Endothelial cell of umbilical vein (primary cell): ENCODE results near the gene SGSM1. TPM values are rescaled to one million over a fixed set of nuclear protein-coding genes. Genes with fewer than 3 reads are reported as not detected.

Experiments used
- BruUV-seq: library from RNA; stranded (reverse); fragments of 400-500 nt; replicated peaks from 2 replicates; lab custom pipeline; 2021; lab: Mats Ljungman, UMichigan
- CTCF ChIA-PET: fragments of 300-600, 350-600 bp; sonication (Branson Sonifier 250); formaldehyde crosslinking; loops from one replicate; lab custom pipeline; 2021; ENCODE audit warnings: antibody characterized with exemption, inconsistent platforms; lab: Charles Lee
- POLR2A ChIA-PET: fragments of 300-600, 350-600 bp; sonication (Branson Sonifier 250); formaldehyde crosslinking; loops from one replicate; lab custom pipeline; 2021; ENCODE audit warnings: antibody characterized with exemption, inconsistent platforms; lab: Charles Lee
- DNase-seq: peaks from one replicate; pipeline ENCODE4 v3.0.0-alpha.2; 2011; ENCODE audit warnings: low read depth, low spot score
- FAIRE-seq: peaks from 2 replicates; lab custom pipeline; 2011; peaks lifted over from hg19 to GRCh38; lab: Jason Lieb, UNC
- H2AFZ ChIP-seq: 2 replicates; pipeline ENCODE4 v1.6.0; 2012; ENCODE audit warnings: low read depth, low read length, control low read depth, inconsistent platforms
- H3K27ac ChIP-seq: 2 replicates; pipeline ENCODE4 v1.5.1; 2011; ENCODE audit warnings: low read depth, mild to moderate bottlenecking, control low read depth, low read length, moderate library complexity; ENCODE audit not compliant: insufficient read depth
- H3K27me3 ChIP-seq, 2 experiments: 2 replicates each; pipeline versions ENCODE4 v1.6.0 to v1.6.1; 2011; ENCODE audit warnings: low read length in 2 of 2, mixed read lengths in 1 of 2; ENCODE audit not compliant: control insufficient read depth in 2 of 2, insufficient read depth in 2 of 2
- H3K36me3 ChIP-seq, 2 experiments: 2 replicates in 1 of 2; 3 replicates in 1 of 2; pipeline ENCODE4 v1.5.1; 2011; ENCODE audit warnings: low read length in 2 of 2, mild to moderate bottlenecking in 1 of 2, moderate library complexity in 1 of 2; ENCODE audit not compliant: control insufficient read depth in 2 of 2, insufficient read depth in 2 of 2; ENCODE audit errors: extremely low read depth in 1 of 2
- H3K4me1 ChIP-seq: 3 replicates; pipeline ENCODE4 v1.5.1; 2011; ENCODE audit warnings: mild to moderate bottlenecking, low read length; ENCODE audit not compliant: control insufficient read depth, insufficient read depth; ENCODE audit errors: extremely low read depth
- H3K4me2 ChIP-seq: 2 replicates; pipeline ENCODE4 v1.6.1; 2011; ENCODE audit warnings: low read length, control low read depth, mixed read lengths; ENCODE audit not compliant: insufficient read depth
- H3K4me3 ChIP-seq, 3 experiments: fragments of 200-600 bp in 1 of 3; sonication (generic), shearing (Covaris generic) in 1 of 3; replicated peaks in 1 of 3; 2 replicates each; pipeline ENCODE4 v1.5.1; 2011 to 2016; ENCODE audit warnings: control low read depth in 3 of 3, low read length in 3 of 3, mild to moderate bottlenecking in 2 of 3, inconsistent platforms in 1 of 3, low read depth in 1 of 3, moderate library complexity in 1 of 3; ENCODE audit not compliant: insufficient read depth in 1 of 3
- H3K79me2 ChIP-seq: 2 replicates; pipeline ENCODE4 v1.6.0; 2012; ENCODE audit warnings: low read length, inconsistent platforms; ENCODE audit not compliant: control insufficient read depth, insufficient read depth
- H3K9ac ChIP-seq: replicated peaks from 2 replicates; pipeline ENCODE3; 2011; ENCODE audit warnings: low read length, control low read depth; ENCODE audit not compliant: insufficient read depth; ENCODE audit errors: extremely low read depth
- H3K9me1 ChIP-seq: replicated peaks from 3 replicates; pipeline ENCODE4 v1.6.0; 2011; ENCODE audit warnings: mild to moderate bottlenecking, low read length; ENCODE audit not compliant: control insufficient read depth, insufficient read depth; ENCODE audit errors: extremely low read depth
- H3K9me3 ChIP-seq: replicated peaks from 2 replicates; pipeline ENCODE4 v1.5.1; 2012; ENCODE audit warnings: low read length, inconsistent platforms; ENCODE audit not compliant: control insufficient read depth, insufficient read depth
- H4K20me1 ChIP-seq: replicated peaks from 2 replicates; pipeline ENCODE3; 2011; ENCODE audit warnings: mild to moderate bottlenecking, low read length; ENCODE audit not compliant: control insufficient read depth, insufficient read depth; ENCODE audit errors: extremely low read depth
- EZH2 ChIP-seq: IDR thresholded peaks from 2 replicates; pipeline ENCODE4 v1.6.1; 2012; ENCODE audit warnings: borderline replicate concordance, low read depth, mild to moderate bottlenecking, moderate library complexity, low read length, inconsistent platforms; ENCODE audit not compliant: severe bottlenecking
- FOS ChIP-seq: IDR thresholded peaks from 2 replicates; pipeline ENCODE4 v1.6.1; 2011; ENCODE audit warnings: mild to moderate bottlenecking, low read length, moderate library complexity, borderline replicate concordance; ENCODE audit not compliant: insufficient read depth
- GATA2 ChIP-seq: IDR thresholded peaks from 2 replicates; pipeline ENCODE4 v1.7.0; 2011; ENCODE audit warnings: low read depth, mild to moderate bottlenecking, moderate library complexity, mixed read lengths, low read length; ENCODE audit not compliant: insufficient read length, insufficient read depth
- JUN ChIP-seq: IDR thresholded peaks from 2 replicates; pipeline ENCODE4 v1.6.1; 2011; ENCODE audit warnings: borderline replicate concordance, low read depth; ENCODE audit not compliant: insufficient read length, insufficient read depth
- MAX ChIP-seq: IDR thresholded peaks from 2 replicates; pipeline ENCODE4 v1.6.1; 2011; ENCODE audit not compliant: insufficient read depth, insufficient read length
- MYC ChIP-seq: IDR thresholded peaks from one replicate; pipeline ENCODE4 v1.6.1; 2011; ENCODE audit warnings: mild to moderate bottlenecking, low read depth, low read length
- POLR2A ChIP-seq: IDR thresholded peaks from 2 replicates; pipeline ENCODE4 v1.6.1; 2012; ENCODE audit warnings: low read depth, mild to moderate bottlenecking, control low read depth, low read length
- POLR2AphosphoS5 ChIP-seq: IDR thresholded peaks from 2 replicates; pipeline ENCODE4 v1.6.1; 2012; ENCODE audit warnings: low read depth, mild to moderate bottlenecking, control low read depth, low read length, moderate library complexity; ENCODE audit not compliant: insufficient read depth
- dilution Hi-C: fragments of 300-500 bp; cut with MboI; formaldehyde crosslinking; loops from one replicate; pipeline ENCODE4 v1.15.0; 2019; ENCODE audit warnings: low sequenced_read_pairs; ENCODE audit not compliant: extremely low pct_ligation_motif_present
- intact Hi-C: fragments of 100-400 bp; cut with micrococcal nuclease; formaldehyde crosslinking; loops from one replicate; pipeline ENCODE4 v1.10.0; 2022
- polyA plus RNA-seq, 4 experiments: library from polyadenylated mRNA; depleted of rRNA in 3 of 4; stranded (reverse) in 3 of 4; unstranded in 1 of 4; fragments of >200 nt; gene quantifications; 2 replicates each; pipeline versions ENCODE4 v1.2.1 to v1.2.3, GENCODE V29; 2011 to 2012; ENCODE audit warnings: missing spikeins in 1 of 4
- total RNA-seq: library from RNA; stranded (reverse); gene quantifications from 2 replicates; pipeline ENCODE4 v1.2.3, GENCODE V29; 2021
- TF ChIP-seq, protein P1 (sequence below), 2 donors: IDR thresholded peaks; 1 replicate in 1 of 2; 2 replicates in 1 of 2; pipeline ENCODE4 v1.5.1; 2011; ENCODE audit warnings: low read length in 2 of 2, mild to moderate bottlenecking in 2 of 2, moderate library complexity in 2 of 2, control low read depth in 1 of 2, inconsistent platforms in 1 of 2, low read depth in 1 of 2; ENCODE audit not compliant: insufficient read depth in 1 of 2; ENCODE audit errors: extremely low read depth in 1 of 2

SGSM1 gene
- total and polyA plus RNA-seq, 2 donors (not counting 3 experiments of a cell fraction or from before 2014, with no cell fraction given): 0.10 to 1.1 TPM

GRCh38 chr22:24843048-24843447 lies 37.0 kb downstream of the SGSM1 start:
- Histone ChIP-seq H3K9me1 (no peaks in the 10 kb centered on the region), H3K79me2 (no peaks in the 10 kb centered on the region), H3K27me3 (no peaks in the 10 kb centered on the region), H3K9me3 (no peaks in the 10 kb centered on the region), H3K4me3 (no peak overlapping the region), H2AFZ (no peak overlapping the region), H3K36me3 (no peaks in the 10 kb centered on the region), H3K4me2 (no peak overlapping the region), H4K20me1 (no peaks in the 10 kb centered on the region), H3K4me1 (no peaks in the 10 kb centered on the region), H3K9ac (no peak overlapping the region), H3K27ac (no peak overlapping the region)
- dilution Hi-C loops: no loop called here
- FAIRE-seq (no peak), DNase-seq (no peak)
- POLR2A ChIA-PET: no interaction called here
- intact Hi-C loops: no loop called here
- CTCF ChIA-PET: interaction anchor here (0.9 to 1.6 kb wide), 4 partner anchors 9 to 96 kb away, joined by 4 to 6 read pairs (median 4); no protein-coding TSS in a partner anchor
- BruUV-seq: no TSS peak
- TF ChIP-seq GATA2: no peak
- no peak for TF ChIP-seq JUN
- TF ChIP-seq EZH2: no peak
- TF ChIP-seq POLR2A: no peak
- no peak for TF ChIP-seq FOS
- TF ChIP-seq MAX: no peak
- TF ChIP-seq, protein P1, sequence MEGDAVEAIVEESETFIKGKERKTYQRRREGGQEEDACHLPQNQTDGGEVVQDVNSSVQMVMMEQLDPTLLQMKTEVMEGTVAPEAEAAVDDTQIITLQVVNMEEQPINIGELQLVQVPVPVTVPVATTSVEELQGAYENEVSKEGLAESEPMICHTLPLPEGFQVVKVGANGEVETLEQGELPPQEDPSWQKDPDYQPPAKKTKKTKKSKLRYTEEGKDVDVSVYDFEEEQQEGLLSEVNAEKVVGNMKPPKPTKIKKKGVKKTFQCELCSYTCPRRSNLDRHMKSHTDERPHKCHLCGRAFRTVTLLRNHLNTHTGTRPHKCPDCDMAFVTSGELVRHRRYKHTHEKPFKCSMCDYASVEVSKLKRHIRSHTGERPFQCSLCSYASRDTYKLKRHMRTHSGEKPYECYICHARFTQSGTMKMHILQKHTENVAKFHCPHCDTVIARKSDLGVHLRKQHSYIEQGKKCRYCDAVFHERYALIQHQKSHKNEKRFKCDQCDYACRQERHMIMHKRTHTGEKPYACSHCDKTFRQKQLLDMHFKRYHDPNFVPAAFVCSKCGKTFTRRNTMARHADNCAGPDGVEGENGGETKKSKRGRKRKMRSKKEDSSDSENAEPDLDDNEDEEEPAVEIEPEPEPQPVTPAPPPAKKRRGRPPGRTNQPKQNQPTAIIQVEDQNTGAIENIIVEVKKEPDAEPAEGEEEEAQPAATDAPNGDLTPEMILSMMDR (IDR thresholded peaks at IDR 0.05; ENCODE audit: extremely low read depth in 1 of 2, insufficient read depth in 1 of 2, low read depth in 1 of 2, low read length in 2 of 2): no peak
- TF ChIP-seq POLR2AphosphoS5: no peak
- TF ChIP-seq MYC: no peak
